HepG2 (cell line): ENCODE data around the gene TMEM232. TPM values are rescaled to one million over a fixed set of nuclear protein-coding genes. Genes with fewer than 3 reads are reported as not detected.

ENCODE experiments used
- ATAC-seq: fragments of 200-7000 bp; cut with Tn5 transposase; 3 replicates; pipeline ENCODE4 v1.9.1; 2020; ENCODE audit warnings: mild to moderate bottlenecking, moderate library complexity
- BruUV-seq: library from RNA; stranded (reverse); fragments of 400-500 nt; replicated peaks from 2 replicates; lab custom pipeline; 2021; lab: Mats Ljungman, UMichigan
- CTCF ChIA-PET: fragments of 300-600 bp; formaldehyde crosslinking; extraction: SDS; loops from one replicate; lab custom pipeline; 2021; ENCODE audit warnings: low total read pairs, inconsistent platforms, low intra/inter-chr PET ratio; lab: Yijun Ruan, JAX
- POLR2A ChIA-PET: fragments of 350-600 bp; sonication (Branson Sonifier 250); formaldehyde crosslinking; loops from one replicate; lab custom pipeline; 2020; ENCODE audit warnings: antibody characterized with exemption, inconsistent platforms; lab: Yijun Ruan, JAX
- DNase-seq: peaks from one replicate; pipeline ENCODE4 v3.0.0-alpha.2; 2015; ENCODE audit warnings: low spot score
- FAIRE-seq: peaks from 3 replicates; lab custom pipeline; 2011; peaks lifted over from hg19 to GRCh38; lab: Jason Lieb, UNC
- H2AFZ ChIP-seq: one replicate; pipeline ENCODE4 v1.6.1; 2011; ENCODE audit warnings: low read length, inconsistent platforms
- H3K27ac ChIP-seq: fragments of 300-600 bp; 3 replicates; pipeline ENCODE4 v1.8.0; 2011; ENCODE audit warnings: mixed run types, mild to moderate bottlenecking, mixed read lengths, low read length, inconsistent platforms; ENCODE audit not compliant: insufficient read depth; ENCODE audit errors: extremely low read length
- H3K27me3 ChIP-seq, 2 experiments: fragments of 200-600 bp in 1 of 2; 2 replicates in 1 of 2; 3 replicates in 1 of 2; pipeline versions ENCODE4 v1.6.0 to v1.8.0; 2011; ENCODE audit warnings: low read length in 2 of 2, mild to moderate bottlenecking in 2 of 2, moderate library complexity in 2 of 2, inconsistent platforms in 1 of 2; ENCODE audit not compliant: insufficient read depth in 2 of 2, control insufficient read depth in 1 of 2
- H3K36me3 ChIP-seq, 2 experiments: fragments of 200-600 bp in 1 of 2; replicated peaks in 1 of 2; 2 replicates in 1 of 2; 3 replicates in 1 of 2; pipeline versions ENCODE4 v1.5.1 to v1.8.0; 2011; ENCODE audit warnings: low read length in 2 of 2, inconsistent platforms in 1 of 2; ENCODE audit not compliant: insufficient read depth in 2 of 2, control insufficient read depth in 1 of 2
- H3K4me1 ChIP-seq: 2 replicates; pipeline ENCODE4 v1.5.1; 2012; ENCODE audit warnings: low read length, inconsistent platforms; ENCODE audit not compliant: insufficient read depth
- H3K4me2 ChIP-seq: 2 replicates; pipeline ENCODE4 v1.6.0; 2011; ENCODE audit warnings: low read depth, low read length, inconsistent platforms
- H3K4me3 ChIP-seq, 3 experiments: fragments of 200-600 bp in 1 of 3; sonication (generic), shearing (Covaris generic) in 1 of 3; replicated peaks in 1 of 3; 2 replicates each; pipeline ENCODE4 v1.5.1; 2011 to 2016; ENCODE audit warnings: low read length in 3 of 3, inconsistent platforms in 2 of 3, low read depth in 2 of 3, mild to moderate bottlenecking in 2 of 3, control low read depth in 1 of 3, mixed read lengths in 1 of 3; ENCODE audit not compliant: insufficient read depth in 1 of 3
- H3K79me2 ChIP-seq: one replicate; pipeline ENCODE4 v1.6.1; 2011; ENCODE audit warnings: low read length, inconsistent platforms; ENCODE audit not compliant: insufficient read depth
- H3K9ac ChIP-seq: 2 replicates; pipeline ENCODE4 v1.6.0; 2011; ENCODE audit warnings: mild to moderate bottlenecking, low read depth, low read length, inconsistent platforms; ENCODE audit not compliant: insufficient read depth
- H3K9me3 ChIP-seq: 2 replicates; pipeline ENCODE4 v1.5.1; 2012; ENCODE audit warnings: mild to moderate bottlenecking, low read length
- H4K20me1 ChIP-seq: 2 replicates; pipeline ENCODE4 v1.6.0; 2011; ENCODE audit warnings: inconsistent platforms, mild to moderate bottlenecking, low read length, moderate library complexity; ENCODE audit not compliant: insufficient read depth
- ERF ChIP-seq: IDR thresholded peaks from 2 replicates; pipeline ENCODE4 v1.6.1; 2018; ENCODE audit warnings: missing biosample characterization, missing genetic modification reagents
- KAT2B ChIP-seq: fragments of 150-350 bp; IDR thresholded peaks from 2 replicates; pipeline ENCODE4 v1.6.1; 2014; ENCODE audit warnings: low read depth, low read length, borderline replicate concordance
- MATR3 ChIP-seq: sonication (generic); formaldehyde crosslinking; IDR thresholded peaks from 2 replicates; pipeline ENCODE4 v1.4.0; 2020; ENCODE audit warnings: missing genetic modification reagents
- PAXIP1 ChIP-seq: sonication (generic); formaldehyde crosslinking; conservative IDR thresholded peaks from 2 replicates; pipeline ENCODE4 v1.4.0; 2020; ENCODE audit warnings: mild to moderate bottlenecking, missing genetic modification reagents, moderate library complexity
- TEAD3 ChIP-seq: optimal IDR thresholded peaks from 2 replicates; pipeline ENCODE3; 2016; ENCODE audit warnings: borderline replicate concordance
- ZNF20 ChIP-seq: sonication (generic); formaldehyde crosslinking; IDR thresholded peaks from 2 replicates; pipeline ENCODE4 v1.4.0; 2020; ENCODE audit warnings: mild to moderate bottlenecking, moderate library complexity, missing genetic modification reagents
- ZNF383 ChIP-seq: sonication (generic); formaldehyde crosslinking; IDR thresholded peaks from 2 replicates; pipeline ENCODE4 v1.4.0; 2020; ENCODE audit warnings: missing genetic modification reagents, mild to moderate bottlenecking, borderline replicate concordance
- WGBS: methylation state at CpG from one replicate; pipeline ENCODE4 v1.1.6; 2017; ENCODE audit warnings: low lambda C conversion rate; 5-methylcytosine and 5-hydroxymethylcytosine counted together
- in situ Hi-C: cut with HindIII; loops from 2 replicates; pipeline ENCODE4 v1.10.0; 2017; ENCODE audit warnings: low pct_unique_long_range_greater_than_20kb; ENCODE audit not compliant: extremely low pct_ligation_motif_present
- intact Hi-C: fragments of 100-400 bp; cut with micrococcal nuclease; formaldehyde crosslinking; loops from one replicate; pipeline ENCODE4 v1.10.0; 2022; ENCODE audit not compliant: unreplicated experiment
- polyA plus RNA-seq, 8 experiments: library from polyadenylated mRNA; depleted of rRNA in 3 of 8; stranded (reverse) in 7 of 8; unstranded in 1 of 8; fragments of >200 nt; fragmentation: Illumina TruSeq in 4 of 8; extraction: Trizol in 4 of 8; gene quantifications; 2 replicates each; pipeline versions ENCODE4 v1.2.1 to v1.2.3, GENCODE V29; 2011 to 2016; ENCODE audit warnings: low read depth in 4 of 8, missing spikeins in 1 of 8, mixed read lengths in 1 of 8; ENCODE audit not compliant: insufficient read depth in 1 of 8
- total RNA-seq, 5 experiments: library from RNA; depleted of rRNA; stranded (reverse); fragments of >200 nt; fragmentation: Illumina TruSeq; extraction: Trizol; gene quantifications; 2 replicates each; pipeline ENCODE4 v1.2.3, GENCODE V29; 2016; ENCODE audit warnings: low read depth in 1 of 5

The TMEM232 gene
- total and polyA plus RNA-seq, 2 of the 13 experiments (the other 11 are each of a cell fraction or from before 2014, with no cell fraction given), result 0.29 to 0.71 TPM

GRCh38 chr5:110548171-110548570, 178.3 kb downstream of the TMEM232 start:
- H3K4me3 ChIP-seq, result no peak overlapping the region
- TF ChIP-seq MATR3 (no peak), ZNF20 (CRISPR knock-in tag) (no peak), ZNF383 (no peak), TEAD3 (CRISPR knock-in tag) (no peak), KAT2B (no peak), PAXIP1 (no peak), ERF (CRISPR knock-in tag) (no peak)
- TF ChIP-seq, all 625 proteins: peak for 0
- Histone ChIP-seq H3K9ac (no peak overlapping the region), H3K27me3 (no peaks in the 10 kb centered on the region), H3K4me1 (no peaks in the 10 kb centered on the region), H2AFZ (no peak overlapping the region), H3K79me2 (no peaks in the 10 kb centered on the region), H3K36me3 (no peaks in the 10 kb centered on the region), H3K4me2 (no peak overlapping the region), H3K9me3 (no peaks in the 10 kb centered on the region), H4K20me1 (no peaks in the 10 kb centered on the region), H3K27ac (no peak overlapping the region)
- 4% methylated on average over 3 of the region's 3 CpGs for WGBS
- intact Hi-C loops (no loop called here), in situ Hi-C loops (no loop called here)
- DNase-seq (no peak), FAIRE-seq (no peak), ATAC-seq (no peak)
- POLR2A ChIA-PET, result no interaction called here
- BruUV-seq, result no TSS peak
- CTCF ChIA-PET, result no interaction called here
